ENCODE results near the gene ZNF616. TPM values are rescaled to one million over a fixed set of nuclear protein-coding genes. Genes with fewer than 3 reads are reported as not detected.

ZNF616 gene
- 9.0 TPM for polyA plus RNA-seq (2013, experiment 1 of 2)
- polyA plus RNA-seq (2013, experiment 2 of 2), result 9.6 TPM

DNA sequence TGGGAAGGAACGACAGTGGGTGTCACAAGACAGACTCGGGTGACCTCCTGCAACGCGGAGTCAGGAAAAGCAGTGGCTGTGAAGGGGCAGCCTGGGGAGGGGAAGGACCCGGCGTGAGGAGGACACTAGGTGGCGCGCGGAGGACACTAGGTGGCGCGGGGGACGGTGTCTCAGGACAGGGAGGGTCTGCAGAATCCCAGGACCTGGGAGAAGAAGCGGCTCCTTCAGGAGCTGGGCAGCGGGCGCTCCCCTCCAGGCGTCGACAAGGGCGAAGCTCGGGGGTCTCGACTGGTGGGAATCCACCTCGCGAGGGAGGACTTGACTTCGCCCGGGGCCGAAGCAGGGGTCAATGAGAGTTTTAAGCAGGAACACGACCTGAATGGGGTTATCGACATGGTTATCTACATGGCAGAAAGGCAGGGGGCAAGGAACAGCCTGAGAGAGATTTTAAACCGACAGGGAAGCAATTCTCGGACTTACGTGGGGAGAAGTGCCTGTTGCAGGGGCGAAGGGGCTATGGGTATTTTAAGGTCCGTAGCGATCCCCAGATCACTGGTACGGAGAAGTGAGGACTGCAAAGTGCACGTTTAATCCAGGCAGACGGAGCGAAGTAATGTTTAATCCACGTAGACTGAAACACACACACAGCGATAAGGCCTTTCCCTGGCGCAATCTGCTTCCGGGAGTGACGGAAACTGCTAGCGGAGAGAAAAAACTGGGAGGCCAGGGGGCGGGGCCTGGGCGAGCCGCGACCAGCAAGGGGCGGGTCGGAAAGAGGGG, at the start of gene ZNF616:
TSS of gene ZNF616 (minus strand) at position 687 of the 780 bp plus-strand sequence. CDS start 9,426 bp downstream, outside the sequence.
- Histone ChIP-seq H3K27ac (ENCODE audit: low read depth, low read length, severe bottlenecking) (peak within 1 kb of the TSS; percentile 93), H3K4me3 (ENCODE audit: extremely low read depth, insufficient read depth, low read length, poor library complexity, severe bottlenecking) (peak within 1 kb of the TSS; percentile 73), H3K36me3 (ENCODE audit: control insufficient read depth, insufficient read depth, low read length) (peaks cover 24% of the 10 kb centered on the region), H3K4me1 (ENCODE audit: control insufficient read depth, insufficient read depth, low read length, poor library complexity, severe bottlenecking) (no peaks in the 10 kb centered on the region), H3K9me3 (ENCODE audit: control insufficient read depth, low read length) (peaks cover 50% of the 10 kb centered on the region)
- 0 to 1% methylated on average over 38 to 41 of the region's 49 CpGs for WGBS, 2 experiments (ENCODE audit: insufficient coverage in 2 of 2)

DNA sequence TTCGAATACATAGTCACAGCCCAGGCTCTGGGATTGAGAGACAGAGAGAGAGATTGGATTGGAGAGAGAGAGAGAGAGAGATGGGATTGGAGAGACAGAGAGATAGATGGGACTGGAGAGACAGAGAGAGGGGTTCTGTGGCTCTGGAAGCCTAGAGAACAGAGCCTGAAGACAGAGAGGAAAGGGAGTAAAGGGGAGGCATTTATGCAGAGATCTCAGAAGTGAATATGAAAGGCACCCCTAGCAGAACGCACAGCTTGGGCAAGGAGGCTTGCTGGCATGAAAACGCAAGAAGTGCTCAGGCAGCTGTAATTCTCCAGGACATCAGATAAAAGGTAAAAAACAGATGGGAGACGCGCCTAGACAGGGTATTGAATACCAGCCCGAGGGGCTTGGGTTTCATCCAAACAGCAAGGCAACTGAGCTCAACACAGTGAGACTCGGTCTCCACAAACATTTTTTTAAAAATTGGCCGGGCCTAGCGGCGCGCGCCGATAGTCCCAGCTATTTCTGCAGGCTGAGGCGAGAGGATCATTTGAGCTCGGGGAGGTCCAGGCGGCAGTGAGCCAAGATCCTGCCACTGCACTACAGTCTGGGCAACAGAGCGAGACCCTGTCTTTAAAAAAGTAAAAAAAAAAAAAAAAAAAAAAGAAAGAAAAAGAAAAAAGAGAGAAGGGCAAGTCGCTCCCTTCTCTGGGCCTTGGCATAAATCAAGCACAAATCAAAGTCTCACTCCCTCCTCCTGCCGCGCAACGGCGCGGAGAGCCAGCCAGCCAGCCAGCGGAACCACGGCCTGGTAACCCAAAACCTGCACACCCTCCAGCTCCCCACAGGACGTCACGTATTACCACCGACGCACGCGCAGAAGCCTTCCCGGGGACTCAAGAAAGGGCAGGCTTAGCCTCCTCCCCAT, 49.3 kb upstream of the ZNF616 start:
- Histone ChIP-seq H3K27ac (ENCODE audit: low read depth, low read length, severe bottlenecking) (peak overlapping the region; percentile 71), H3K4me1 (ENCODE audit: control insufficient read depth, insufficient read depth, low read length, poor library complexity, severe bottlenecking) (peaks cover 4% of the 10 kb centered on the region), H3K4me3 (ENCODE audit: extremely low read depth, insufficient read depth, low read length, poor library complexity, severe bottlenecking) (peak overlapping the region; percentile 41), H3K9me3 (ENCODE audit: control insufficient read depth, low read length) (no peaks in the 10 kb centered on the region), H3K36me3 (ENCODE audit: control insufficient read depth, insufficient read depth, low read length) (peaks cover 28% of the 10 kb centered on the region)
- WGBS, 2 experiments (ENCODE audit: insufficient coverage in 2 of 2), result 14 to 17% methylated on average over 17 to 18 of the region's 32 CpGs

DNA sequence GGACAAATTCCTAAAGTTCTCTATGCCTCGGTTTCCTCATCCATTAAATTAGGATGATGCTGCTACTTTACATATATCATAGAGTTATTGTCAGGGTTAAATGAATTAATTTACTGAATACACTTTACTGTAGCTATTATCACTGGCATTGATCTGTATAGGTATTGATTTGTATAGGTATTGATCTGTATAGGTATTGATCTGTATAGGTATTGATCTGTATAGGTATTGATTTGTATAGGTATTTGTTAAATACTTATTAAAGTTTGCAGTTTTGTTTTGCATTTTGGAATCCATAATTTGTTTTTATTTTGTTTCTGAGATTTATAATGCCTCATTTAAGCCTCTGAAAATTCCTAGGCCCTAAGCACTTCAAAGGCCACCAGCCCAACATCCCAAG, 47.7 kb upstream of the ZNF616 start:
- Histone ChIP-seq H3K27ac (ENCODE audit: low read depth, low read length, severe bottlenecking) (no peak overlapping the region), H3K9me3 (ENCODE audit: control insufficient read depth, low read length) (no peaks in the 10 kb centered on the region), H3K36me3 (ENCODE audit: control insufficient read depth, insufficient read depth, low read length) (peaks cover 13% of the 10 kb centered on the region), H3K4me3 (ENCODE audit: extremely low read depth, insufficient read depth, low read length, poor library complexity, severe bottlenecking) (no peak overlapping the region), H3K4me1 (ENCODE audit: control insufficient read depth, insufficient read depth, low read length, poor library complexity, severe bottlenecking) (peaks cover 4% of the 10 kb centered on the region)
- WGBS, 2 experiments (ENCODE audit: insufficient coverage in 2 of 2), result no CpG with 5 or more reads among the region's 1 CpG

DNA sequence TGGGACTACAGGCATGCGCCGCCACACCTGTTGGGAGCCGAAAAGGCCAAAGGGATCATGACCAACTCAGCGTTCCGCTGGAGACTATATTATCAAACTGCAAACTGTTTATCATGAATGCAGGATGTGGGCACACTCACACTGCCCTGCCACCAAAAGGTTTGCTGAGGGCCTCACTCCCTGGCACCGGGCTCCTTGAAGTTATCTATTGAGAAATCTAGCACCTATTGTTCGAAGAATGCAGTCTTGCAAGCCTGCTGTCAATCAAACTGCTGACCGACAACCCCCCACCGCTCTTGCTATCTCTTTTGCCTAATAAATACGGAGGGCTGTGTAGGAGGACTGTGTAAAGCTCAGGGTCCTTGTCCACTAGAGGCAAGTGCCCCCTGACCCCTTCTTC, 36.8 kb upstream of the ZNF616 start:
- Histone ChIP-seq H3K4me3 (ENCODE audit: extremely low read depth, insufficient read depth, low read length, poor library complexity, severe bottlenecking) (no peak overlapping the region), H3K36me3 (ENCODE audit: control insufficient read depth, insufficient read depth, low read length) (no peaks in the 10 kb centered on the region), H3K27ac (ENCODE audit: low read depth, low read length, severe bottlenecking) (no peak overlapping the region), H3K9me3 (ENCODE audit: control insufficient read depth, low read length) (peaks cover 8% of the 10 kb centered on the region), H3K4me1 (ENCODE audit: control insufficient read depth, insufficient read depth, low read length, poor library complexity, severe bottlenecking) (no peaks in the 10 kb centered on the region)
- WGBS, 2 experiments (ENCODE audit: insufficient coverage in 2 of 2), result 73 to 82% methylated on average over 9 to 10 of the region's 10 CpGs

DNA sequence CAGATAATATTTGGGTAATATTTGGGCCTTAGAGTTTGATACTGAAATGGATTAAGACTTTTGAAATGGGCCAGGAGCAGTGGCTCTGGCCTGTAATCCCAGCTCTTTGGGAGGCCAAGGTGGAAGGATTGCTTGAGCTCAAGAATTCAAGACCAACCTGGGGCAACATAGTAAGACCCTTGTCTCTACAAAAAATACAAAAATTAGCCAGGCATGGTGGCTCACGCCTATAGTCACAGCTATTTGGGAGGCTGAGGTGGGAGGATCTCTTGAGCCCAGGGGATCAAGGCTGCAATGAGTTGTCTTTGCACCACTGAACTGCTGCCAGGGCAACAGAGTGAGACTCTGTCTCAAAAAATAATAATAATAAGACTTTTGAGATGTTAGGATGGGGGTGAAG, 32.6 kb upstream of the ZNF616 start:
- no peak overlapping the region for H3K4me3 ChIP-seq (ENCODE audit: extremely low read depth, insufficient read depth, low read length, poor library complexity, severe bottlenecking)
- H3K27ac ChIP-seq (ENCODE audit: low read depth, low read length, severe bottlenecking), result no peak overlapping the region
- 83% methylated on average over 1 of the region's 1 CpG for WGBS, 2 experiments (ENCODE audit: insufficient coverage in 2 of 2)
- H3K36me3 ChIP-seq (ENCODE audit: control insufficient read depth, insufficient read depth, low read length), result peaks cover 10% of the 10 kb centered on the region
- peaks cover 8% of the 10 kb centered on the region for H3K9me3 ChIP-seq (ENCODE audit: control insufficient read depth, low read length)
- no peaks in the 10 kb centered on the region for H3K4me1 ChIP-seq (ENCODE audit: control insufficient read depth, insufficient read depth, low read length, poor library complexity, severe bottlenecking)

DNA sequence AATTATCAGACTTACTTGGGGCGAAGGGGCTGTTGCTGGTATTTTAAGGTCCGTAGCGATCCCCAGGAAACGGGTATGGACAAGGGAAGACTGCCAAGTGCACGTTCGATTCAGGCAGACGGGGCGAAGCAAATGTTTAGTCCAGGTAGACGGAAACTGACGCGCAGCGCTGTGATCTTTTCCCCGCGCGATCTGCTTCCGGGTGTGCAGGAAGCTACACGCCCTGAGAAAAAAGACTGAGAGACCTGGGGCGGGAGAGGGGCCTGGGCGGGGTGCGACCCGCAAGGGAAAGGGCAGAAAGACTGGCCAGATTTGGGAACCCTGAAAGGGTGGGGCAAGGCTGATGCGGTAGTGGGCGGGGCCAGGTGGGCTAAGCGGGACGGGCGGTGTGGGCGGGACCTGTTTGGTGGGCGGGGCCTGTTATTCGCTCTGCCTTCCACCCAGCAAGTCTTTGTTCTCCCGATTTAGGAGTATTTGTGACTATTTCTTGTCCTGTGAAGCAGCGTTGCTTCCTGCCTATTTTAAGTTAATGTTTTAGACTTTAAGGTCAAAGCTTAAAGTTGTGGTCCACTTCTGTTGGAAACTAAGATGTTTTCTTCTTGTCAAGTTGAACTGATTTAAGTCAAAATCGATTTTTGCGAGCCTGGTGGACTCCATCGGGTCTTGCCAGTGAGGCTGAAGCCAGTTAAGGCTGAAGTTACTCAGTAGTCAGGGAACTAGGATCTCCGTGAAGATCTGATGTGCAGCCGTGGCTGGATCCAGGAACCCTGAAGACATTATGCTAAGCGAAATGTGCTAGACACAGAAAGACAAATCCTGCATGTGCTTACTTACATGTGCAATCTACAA, 31.8 kb upstream of the ZNF616 start, which contains the start of gene ZNF836:
TSS of gene ZNF836 (minus strand) at position 301 of the 849 bp plus-strand sequence. CDS start 3,549 bp downstream, outside the sequence.
- Histone ChIP-seq H3K4me3 (ENCODE audit: extremely low read depth, insufficient read depth, low read length, poor library complexity, severe bottlenecking) (peak within 1 kb of the TSS; percentile 73), H3K27ac (ENCODE audit: low read depth, low read length, severe bottlenecking) (no peak within 1 kb of the TSS), H3K4me1 (ENCODE audit: control insufficient read depth, insufficient read depth, low read length, poor library complexity, severe bottlenecking) (no peaks in the 10 kb centered on the region), H3K36me3 (ENCODE audit: control insufficient read depth, insufficient read depth, low read length) (peaks cover 18% of the 10 kb centered on the region), H3K9me3 (ENCODE audit: control insufficient read depth, low read length) (peaks cover 8% of the 10 kb centered on the region)
- 10 to 18% methylated on average over 24 to 32 of the region's 37 CpGs for WGBS, 2 experiments (ENCODE audit: insufficient coverage in 2 of 2)

DNA sequence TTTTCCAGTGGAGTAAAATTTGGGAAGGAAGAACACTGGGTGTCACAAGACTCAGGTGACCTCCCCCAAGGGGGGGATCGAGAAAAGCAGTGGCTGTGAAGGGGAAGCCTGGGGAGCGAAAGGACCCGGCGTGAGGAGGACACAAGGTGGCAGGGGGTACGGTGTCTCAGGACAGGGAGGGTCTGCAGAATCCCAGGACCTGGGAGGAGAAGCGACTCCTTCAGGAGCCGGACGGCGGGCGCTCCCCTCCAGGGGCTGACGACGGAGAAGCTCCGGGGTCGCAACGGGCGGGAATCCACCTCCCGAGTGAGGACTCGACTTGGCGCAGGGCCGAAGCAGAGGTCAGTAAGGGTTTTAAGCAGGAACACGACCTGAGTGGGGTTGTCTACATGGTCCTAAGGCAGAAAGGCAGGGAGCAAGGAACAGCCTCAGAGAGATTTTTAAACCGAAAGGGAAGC, 31.2 kb upstream of the ZNF616 start:
- Histone ChIP-seq H3K36me3 (ENCODE audit: control insufficient read depth, insufficient read depth, low read length) (peaks cover 19% of the 10 kb centered on the region), H3K4me1 (ENCODE audit: control insufficient read depth, insufficient read depth, low read length, poor library complexity, severe bottlenecking) (no peaks in the 10 kb centered on the region), H3K9me3 (ENCODE audit: control insufficient read depth, low read length) (peaks cover 8% of the 10 kb centered on the region), H3K27ac (ENCODE audit: low read depth, low read length, severe bottlenecking) (no peak overlapping the region), H3K4me3 (ENCODE audit: extremely low read depth, insufficient read depth, low read length, poor library complexity, severe bottlenecking) (peak overlapping the region; percentile 73)
- 0 to 2% methylated on average over 17 to 22 of the region's 22 CpGs for WGBS, 2 experiments (ENCODE audit: insufficient coverage in 2 of 2)

DNA sequence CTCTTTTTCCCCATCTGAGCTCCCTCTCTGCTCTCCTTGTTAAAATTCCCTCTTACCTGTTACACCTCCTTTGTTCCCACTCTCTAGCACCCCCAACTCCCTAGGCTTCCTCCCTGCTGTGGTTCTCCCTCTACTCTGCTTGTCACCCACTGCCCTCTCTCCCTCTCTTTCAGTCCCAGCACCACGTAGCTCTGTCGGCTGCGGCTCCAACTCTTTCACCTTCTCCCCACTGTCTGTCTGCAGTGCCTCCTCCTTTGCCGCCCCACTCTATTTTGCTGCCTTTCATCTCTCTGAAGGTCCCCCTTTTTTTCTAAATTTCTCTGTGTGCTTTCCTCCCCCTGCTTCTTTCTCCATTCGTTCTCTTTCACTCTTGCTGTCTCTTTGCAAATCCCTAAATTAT, 30.6 kb upstream of the ZNF616 start:
- WGBS, 2 experiments (ENCODE audit: insufficient coverage in 2 of 2), result 22 to 25% methylated on average over 5 of the region's 5 CpGs
- peak overlapping the region; percentile 73 for H3K4me3 ChIP-seq (ENCODE audit: extremely low read depth, insufficient read depth, low read length, poor library complexity, severe bottlenecking)
- peaks cover 8% of the 10 kb centered on the region for H3K9me3 ChIP-seq (ENCODE audit: control insufficient read depth, low read length)
- H3K4me1 ChIP-seq (ENCODE audit: control insufficient read depth, insufficient read depth, low read length, poor library complexity, severe bottlenecking), result no peaks in the 10 kb centered on the region
- H3K36me3 ChIP-seq (ENCODE audit: control insufficient read depth, insufficient read depth, low read length), result peaks cover 21% of the 10 kb centered on the region
- H3K27ac ChIP-seq (ENCODE audit: low read depth, low read length, severe bottlenecking), result no peak overlapping the region

DNA sequence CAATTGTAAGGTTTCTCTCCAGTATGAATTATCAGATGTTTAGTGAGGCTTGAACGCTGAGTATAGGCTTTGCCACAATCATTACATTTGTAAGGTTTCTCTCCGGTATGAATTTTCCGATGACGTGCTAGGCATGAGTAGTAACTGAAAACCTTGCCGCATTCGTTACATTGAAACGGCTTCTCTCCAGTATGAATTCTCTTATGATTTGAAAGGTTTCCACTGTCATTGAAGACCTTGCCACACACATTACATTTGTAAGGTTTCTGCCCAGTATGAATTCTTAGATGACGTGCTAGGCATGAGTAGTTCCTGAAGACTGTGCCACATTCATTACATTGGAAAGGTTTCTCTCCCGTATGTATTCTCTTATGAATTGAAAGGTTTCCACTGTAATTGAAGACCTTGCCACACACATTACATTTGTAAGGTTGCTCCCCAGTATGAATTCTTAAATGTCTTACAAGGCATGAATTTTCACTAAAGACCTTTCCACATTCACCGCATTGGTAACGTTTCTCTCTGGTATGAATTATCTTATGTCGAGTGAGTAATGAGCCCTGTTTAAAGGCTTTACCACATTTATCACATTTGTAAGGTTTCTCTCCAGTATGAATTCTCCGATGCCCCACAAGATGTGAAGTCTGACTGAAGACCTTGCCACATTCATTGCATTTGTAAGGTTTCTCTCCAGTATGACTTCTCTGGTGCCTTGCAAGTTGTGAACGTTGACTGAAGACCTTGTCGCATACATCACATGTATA, 16.0 kb upstream of the ZNF616 start:
- H3K36me3 ChIP-seq (ENCODE audit: control insufficient read depth, insufficient read depth, low read length), result peaks cover 30% of the 10 kb centered on the region

More for the DNA sequence above, 16.0 kb upstream of the ZNF616 start:
- H3K9me3 ChIP-seq (ENCODE audit: control insufficient read depth, low read length), result peaks cover 63% of the 10 kb centered on the region
- no peak overlapping the region for H3K27ac ChIP-seq (ENCODE audit: low read depth, low read length, severe bottlenecking)
- 95% methylated on average over 7 to 11 of the region's 15 CpGs for WGBS, 2 experiments (ENCODE audit: insufficient coverage in 2 of 2)
- no peaks in the 10 kb centered on the region for H3K4me1 ChIP-seq (ENCODE audit: control insufficient read depth, insufficient read depth, low read length, poor library complexity, severe bottlenecking)
- no peak overlapping the region for H3K4me3 ChIP-seq (ENCODE audit: extremely low read depth, insufficient read depth, low read length, poor library complexity, severe bottlenecking)
